IMR-90 (cell line): ENCODE measurements around the gene VGLL2. TPM values are rescaled to one million over a fixed set of nuclear protein-coding genes. Genes with fewer than 3 reads are reported as not detected.

Experiments used
- ATAC-seq: fragments of 200-7000 bp; cut with Tn5 transposase; 2 replicates; pipeline ENCODE4 v1.9.1; 2020; ENCODE audit warnings: low read depth, mild to moderate bottlenecking, moderate library complexity
- BruUV-seq: library from RNA; stranded (reverse); fragments of 400-500 nt; replicated peaks from 2 replicates; lab custom pipeline; 2021; lab: Mats Ljungman, UMichigan
- CTCF ChIA-PET: fragments of 300-600 bp; formaldehyde crosslinking; extraction: SDS; loops from one replicate; lab custom pipeline; 2021; ENCODE audit warnings: antibody characterized with exemption; lab: Yijun Ruan, JAX
- POLR2A ChIA-PET: fragments of 300-600 bp; sonication (Branson Sonifier 250); formaldehyde crosslinking; loops from one replicate; lab custom pipeline; 2022; ENCODE audit warnings: antibody characterized with exemption; ENCODE audit not compliant: unreplicated experiment; lab: Charles Lee
- DNase-seq: peaks from one replicate; pipeline ENCODE4 v3.0.0; 2013
- H2AFZ ChIP-seq: replicated peaks from 2 replicates; pipeline ENCODE3; 2013; ENCODE audit warnings: low read length, mild to moderate bottlenecking; ENCODE audit not compliant: poor library complexity
- H2AK5ac ChIP-seq: 2 replicates; pipeline ENCODE4 v1.6.1; 2013; ENCODE audit warnings: low read depth, low read length, inconsistent platforms
- H2AK9ac ChIP-seq: replicated peaks from 2 replicates; pipeline ENCODE3; 2013; ENCODE audit warnings: mild to moderate bottlenecking, low read depth, low read length, moderate library complexity; ENCODE audit not compliant: poor library complexity
- H2BK120ac ChIP-seq: 2 replicates; pipeline ENCODE4 v1.6.1; 2013; ENCODE audit warnings: low read depth, low read length, inconsistent platforms
- H2BK15ac ChIP-seq: 3 replicates; pipeline ENCODE4 v1.6.1; 2013; ENCODE audit warnings: low read depth, low read length, inconsistent platforms
- H2BK20ac ChIP-seq: 2 replicates; pipeline ENCODE4 v1.6.1; 2013; ENCODE audit warnings: low read depth, mild to moderate bottlenecking, inconsistent platforms, low read length, moderate library complexity
- H2BK5ac ChIP-seq: 2 replicates; pipeline ENCODE4 v1.6.1; 2013; ENCODE audit warnings: mild to moderate bottlenecking, low read depth, low read length, inconsistent platforms; ENCODE audit not compliant: poor library complexity, severe bottlenecking
- H3K14ac ChIP-seq: replicated peaks from 2 replicates; pipeline ENCODE4 v1.6.1; 2013; ENCODE audit warnings: low read depth, low read length, inconsistent platforms
- H3K18ac ChIP-seq: 2 replicates; pipeline ENCODE4 v1.6.1; 2013; ENCODE audit warnings: low read depth, low read length, control low read depth
- H3K23ac ChIP-seq: 2 replicates; pipeline ENCODE4 v1.6.1; 2013; ENCODE audit warnings: low read depth, low read length, inconsistent platforms
- H3K27ac ChIP-seq: 2 replicates; pipeline ENCODE4 v1.5.1; 2013; ENCODE audit warnings: mild to moderate bottlenecking, control low read depth, low read length; ENCODE audit not compliant: insufficient read depth
- H3K27me3 ChIP-seq: 2 replicates; pipeline ENCODE4 v1.6.1; 2013; ENCODE audit warnings: low read length; ENCODE audit not compliant: control insufficient read depth, insufficient read depth
- H3K36me3 ChIP-seq: 2 replicates; pipeline ENCODE4 v1.6.1; 2013; ENCODE audit warnings: low read length, mixed read lengths; ENCODE audit not compliant: control insufficient read depth, insufficient read depth
- H3K4ac ChIP-seq: 2 replicates; pipeline ENCODE4 v1.6.1; 2013; ENCODE audit warnings: low read depth, low read length, inconsistent platforms
- H3K4me1 ChIP-seq: 2 replicates; pipeline ENCODE4 v1.6.1; 2013; ENCODE audit warnings: low read length, mixed read lengths; ENCODE audit not compliant: control insufficient read depth, insufficient read depth
- H3K4me2 ChIP-seq: 2 replicates; pipeline ENCODE4 v1.6.1; 2013; ENCODE audit warnings: low read depth, mild to moderate bottlenecking, control low read depth, low read length, moderate library complexity
- H3K4me3 ChIP-seq: 2 replicates; pipeline ENCODE4 v1.5.1; 2013; ENCODE audit warnings: low read depth, mild to moderate bottlenecking, control low read depth, low read length, moderate library complexity; ENCODE audit not compliant: insufficient read depth
- H3K56ac ChIP-seq: 2 replicates; pipeline ENCODE4 v1.6.1; 2013; ENCODE audit warnings: low read length, inconsistent platforms; ENCODE audit not compliant: insufficient read depth; ENCODE audit errors: extremely low read depth
- H3K79me1 ChIP-seq, 2 experiments: 2 replicates each; pipeline ENCODE4 v1.6.1; 2013; ENCODE audit warnings: low read length in 2 of 2, inconsistent platforms in 1 of 2, low read depth in 1 of 2
- H3K9ac ChIP-seq: 2 replicates; pipeline ENCODE4 v1.6.1; 2013; ENCODE audit warnings: low read depth, low read length, control low read depth
- H3K9me1 ChIP-seq: 2 replicates; pipeline ENCODE4 v1.6.1; 2013; ENCODE audit warnings: low read length, inconsistent platforms; ENCODE audit not compliant: insufficient read depth
- H3K9me3 ChIP-seq: 2 replicates; pipeline ENCODE4 v1.6.1; 2013; ENCODE audit warnings: low read length; ENCODE audit not compliant: control insufficient read depth, insufficient read depth
- H4K20me1 ChIP-seq: 2 replicates; pipeline ENCODE4 v1.6.1; 2013; ENCODE audit warnings: low read length, inconsistent platforms; ENCODE audit not compliant: insufficient read depth
- H4K5ac ChIP-seq: 2 replicates; pipeline ENCODE4 v1.6.1; 2013; ENCODE audit warnings: mild to moderate bottlenecking, low read depth, low read length, control low read depth
- H4K8ac ChIP-seq, 2 experiments: 2 replicates each; pipeline ENCODE4 v1.6.1; 2013; ENCODE audit warnings: low read depth in 2 of 2, low read length in 2 of 2, control low read depth in 1 of 2, inconsistent platforms in 1 of 2
- H4K91ac ChIP-seq: 2 replicates; pipeline ENCODE4 v1.6.1; 2013; ENCODE audit warnings: low read depth, low read length, inconsistent platforms; ENCODE audit not compliant: insufficient read depth
- BHLHE40 ChIP-seq: fragments of 150-350 bp; IDR thresholded peaks from 2 replicates; pipeline ENCODE4 v1.6.1; 2016; ENCODE audit warnings: mild to moderate bottlenecking, low read depth, low read length
- CEBPB ChIP-seq: IDR thresholded peaks from 2 replicates; pipeline ENCODE4 v1.6.1; 2012; ENCODE audit warnings: low read depth, low read length, improper control_type of control experiment
- CTCF ChIP-seq: conservative IDR thresholded peaks from 2 replicates; pipeline ENCODE4 v1.5.1; 2012; ENCODE audit warnings: mild to moderate bottlenecking, low read depth, low read length, improper control_type of control experiment
- ELK1 ChIP-seq: fragments of 150-350 bp; IDR thresholded peaks from 2 replicates; pipeline ENCODE4 v1.6.1; 2016; ENCODE audit warnings: low read depth, mild to moderate bottlenecking, low read length, moderate library complexity, borderline replicate concordance
- FOS ChIP-seq: fragments of 150-350 bp; IDR thresholded peaks from 2 replicates; pipeline ENCODE4 v1.6.1; 2016; ENCODE audit warnings: low read depth, low read length
- MAFK ChIP-seq: IDR thresholded peaks from 2 replicates; pipeline ENCODE4 v1.6.1; 2012; ENCODE audit warnings: low read depth, low read length, improper control_type of control experiment
- MAZ ChIP-seq: IDR thresholded peaks from 2 replicates; pipeline ENCODE4 v1.6.1; 2012; ENCODE audit warnings: low read depth, mild to moderate bottlenecking, low read length, improper control_type of control experiment, moderate library complexity, borderline replicate concordance
- MXI1 ChIP-seq: IDR thresholded peaks from 2 replicates; pipeline ENCODE4 v1.6.1; 2012; ENCODE audit warnings: low read depth, mild to moderate bottlenecking, low read length, moderate library complexity, borderline replicate concordance
- NFE2L2 ChIP-seq: fragments of 150-350 bp; IDR thresholded peaks from 2 replicates; pipeline ENCODE4 v1.6.1; 2016; ENCODE audit warnings: low read depth, mild to moderate bottlenecking, low read length
- POLR2A ChIP-seq: IDR thresholded peaks from 2 replicates; pipeline ENCODE4 v1.6.1; 2012; ENCODE audit warnings: mild to moderate bottlenecking, low read depth, low read length
- RAD21 ChIP-seq: IDR thresholded peaks from 2 replicates; pipeline ENCODE4 v1.6.1; 2012; ENCODE audit warnings: low read length, improper control_type of control experiment
- RCOR1 ChIP-seq: IDR thresholded peaks from 2 replicates; pipeline ENCODE4 v1.6.1; 2012; ENCODE audit warnings: mild to moderate bottlenecking, low read length, improper control_type of control experiment; ENCODE audit not compliant: insufficient replicate concordance
- RFX5 ChIP-seq: IDR thresholded peaks from 2 replicates; pipeline ENCODE4 v1.8.0; 2012; ENCODE audit warnings: low read depth, mild to moderate bottlenecking, low read length, moderate library complexity
- SMC3 ChIP-seq: fragments of 150-350 bp; IDR thresholded peaks from 2 replicates; pipeline ENCODE4 v1.6.1; 2016; ENCODE audit warnings: low read depth, mild to moderate bottlenecking, antibody characterized with exemption, low read length, moderate library complexity
- USF2 ChIP-seq: fragments of 150-350 bp; IDR thresholded peaks from 2 replicates; pipeline ENCODE4 v1.6.1; 2017; ENCODE audit warnings: mild to moderate bottlenecking, antibody characterized with exemption, low read length, low read depth
- WGBS, 2 experiments: methylation state at CpG; one replicate each; pipeline versions ENCODE4 v1.1.5 to v1.1.7; 2013; ENCODE audit warnings: missing lambda C conversion rate in 2 of 2; ENCODE audit not compliant: insufficient read length in 1 of 2; ENCODE audit errors: extremely low coverage in 2 of 2; 5-methylcytosine and 5-hydroxymethylcytosine counted together
- dilution Hi-C: fragments of 300-500 bp; cut with HindIII; formaldehyde crosslinking; loops from one replicate; pipeline ENCODE4 v1.14.3; 2018; ENCODE audit warnings: low sequenced_read_pairs; ENCODE audit not compliant: unreplicated experiment
- in situ Hi-C: fragments of 300-500 bp; cut with MboI; formaldehyde crosslinking; loops from 3 replicates; pipeline ENCODE4 v1.14.3; 2019; ENCODE audit warnings: low sequenced_read_pairs, inconsistent platforms, mixed read lengths
- intact Hi-C: fragments of 100-400 bp; cut with micrococcal nuclease; formaldehyde crosslinking; loops from 2 replicates; pipeline ENCODE4 v1.10.0; 2022
- polyA plus RNA-seq, 3 experiments: library from polyadenylated mRNA; depleted of rRNA; stranded (reverse); fragments of >200 nt; gene quantifications; 2 replicates each; pipeline ENCODE4 v1.2.3, GENCODE V29; 2012; ENCODE audit warnings: low replicate concordance in 1 of 3
- total RNA-seq: library from RNA; depleted of rRNA; stranded (reverse); fragments of >200 nt; gene quantifications from 2 replicates; pipeline ENCODE4 v1.2.3, GENCODE V29; 2012

Gene VGLL2
- total and polyA plus RNA-seq, 2 of the 4 experiments (the other 2 are of a cell fraction): not detected

GRCh38 chr6:117222861-117223260, 42.5 kb upstream of the VGLL2 start:
- WGBS, 2 experiments: no CpG with 5 or more reads among the region's 3 CpGs
- CTCF ChIA-PET: no interaction called here
- POLR2A ChIA-PET: no interaction called here

More at GRCh38 chr6:117222861-117223260, 42.5 kb upstream of the VGLL2 start:
- Histone ChIP-seq H4K20me1 (no peaks in the 10 kb centered on the region), H3K9ac (no peak overlapping the region), H3K9me1 (no peaks in the 10 kb centered on the region), H2AK5ac (no peak overlapping the region), H3K4me2 (no peak overlapping the region), H4K91ac (no peak overlapping the region), H2AFZ (no peak overlapping the region), H4K5ac (no peak overlapping the region), H2BK15ac (no peak overlapping the region), H3K9me3 (no peaks in the 10 kb centered on the region), H3K79me1 (no peaks in the 10 kb centered on the region), H3K4ac (no peak overlapping the region), H3K27ac (no peak overlapping the region), H2BK120ac (no peak overlapping the region), H3K27me3 (no peaks in the 10 kb centered on the region), H3K36me3 (no peaks in the 10 kb centered on the region), H2BK5ac (no peak overlapping the region), H2AK9ac (no peak overlapping the region), H3K56ac (no peak overlapping the region), H3K4me1 (no peaks in the 10 kb centered on the region), H2BK20ac (no peak overlapping the region), H4K8ac (no peak overlapping the region), H3K18ac (no peak overlapping the region), H3K4me3 (no peak overlapping the region), H3K14ac (no peak overlapping the region), H3K23ac (no peak overlapping the region)
- dilution Hi-C loops (no loop called here), intact Hi-C loops (no loop called here), in situ Hi-C loops (no loop called here)
- no peak for DNase-seq
- TF ChIP-seq RAD21: no peak
- TF ChIP-seq SMC3: no peak
- TF ChIP-seq BHLHE40: no peak
- TF ChIP-seq ELK1: no peak
- TF ChIP-seq RFX5: no peak
- TF ChIP-seq MXI1: no peak
- TF ChIP-seq USF2: no peak
- no peak for TF ChIP-seq POLR2A
- no peak for TF ChIP-seq FOS
- TF ChIP-seq CTCF: no peak
- TF ChIP-seq MAZ: no peak
- TF ChIP-seq MAFK: no peak
- no peak for TF ChIP-seq CEBPB
- TF ChIP-seq RCOR1: no peak
- no peak for TF ChIP-seq NFE2L2
- BruUV-seq: no TSS peak
- no peak for ATAC-seq
